Measurements from ENCODE around the gene GPHN.
A peak's percentile ranks its signal among the peaks of the same experiment; 100 is the strongest.
"Not testable (repeated sequence)": the region's sequence is repeated elsewhere in the genome, so short reads cannot be mapped to it uniquely, and the experiment has no call there.

Gene GPHN

GRCh38 chr14:66502836-66503235 is 5.1 kb upstream of the GPHN start:
- DNase-seq (ENCODE audit: low read depth), result not testable (repeated sequence)

GRCh38 chr14:66503532-66503931 is 4.4 kb upstream of the GPHN start:
- DNase-seq (ENCODE audit: low read depth), result no peak

GRCh38 chr14:66507181-66507721 is 696 bp upstream of the GPHN start:
- peak; percentile 23 for DNase-seq (ENCODE audit: low read depth)

GRCh38 chr14:66508547-66508845 is 549 bp downstream of the GPHN start:
- no peak for DNase-seq (ENCODE audit: low read depth)

- no peak for DNase-seq (ENCODE audit: low read depth)
These were observed 1.1 kb downstream of the GPHN start for GRCh38 chr14:66508846-66509621.

GRCh38 chr14:66509874-66510273 is 1.9 kb downstream of the GPHN start:
- no peak for DNase-seq (ENCODE audit: low read depth)

- no peak for DNase-seq (ENCODE audit: low read depth)
These were observed 3.9 kb downstream of the GPHN start for GRCh38 chr14:66511849-66512248.

GRCh38 chr14:66514213-66514612 is 6.3 kb downstream of the GPHN start:
- DNase-seq (ENCODE audit: low read depth), result no peak

GRCh38 chr14:66530526-66530925 is 22.6 kb downstream of the GPHN start:
- no peak for DNase-seq (ENCODE audit: low read depth)

- no peak for DNase-seq (ENCODE audit: low read depth)
These were observed 31.1 kb downstream of the GPHN start for GRCh38 chr14:66539034-66539433.

GRCh38 chr14:66540038-66540437 is 32.1 kb downstream of the GPHN start:
- DNase-seq (ENCODE audit: low read depth), result no peak

GRCh38 chr14:66541627-66542026 is 33.7 kb downstream of the GPHN start:
- no peak for DNase-seq (ENCODE audit: low read depth)

GRCh38 chr14:66543996-66544395 is 36.0 kb downstream of the GPHN start:
- no peak for DNase-seq (ENCODE audit: low read depth)

- not testable (repeated sequence) for DNase-seq (ENCODE audit: low read depth)
These were observed 37.2 kb downstream of the GPHN start for GRCh38 chr14:66545191-66545590.

GRCh38 chr14:66545751-66546150 is 37.8 kb downstream of the GPHN start:
- not testable (repeated sequence) for DNase-seq (ENCODE audit: low read depth)

- no peak for DNase-seq (ENCODE audit: low read depth)
These were observed 55.8 kb downstream of the GPHN start for GRCh38 chr14:66563731-66564130.

- no peak for DNase-seq (ENCODE audit: low read depth)
These were observed 60.3 kb downstream of the GPHN start for GRCh38 chr14:66568220-66568619.

GRCh38 chr14:66572826-66573225 is 64.9 kb downstream of the GPHN start:
- DNase-seq (ENCODE audit: low read depth), result no peak

- no peak for DNase-seq (ENCODE audit: low read depth)
These were observed 67.1 kb downstream of the GPHN start for GRCh38 chr14:66575014-66575413.

GRCh38 chr14:66575939-66576338 is 68.0 kb downstream of the GPHN start:
- DNase-seq (ENCODE audit: low read depth), result no peak

- not testable (repeated sequence) for DNase-seq (ENCODE audit: low read depth)
These were observed 79.8 kb downstream of the GPHN start for GRCh38 chr14:66587753-66588152.

- DNase-seq (ENCODE audit: low read depth), result no peak
These were observed 87.4 kb downstream of the GPHN start for GRCh38 chr14:66595394-66595793.

- DNase-seq (ENCODE audit: low read depth), result no peak
These were observed 88.5 kb downstream of the GPHN start for GRCh38 chr14:66596241-66596985.

Data from HS-27A (cell line).